Keratinocyte (primary cell): ENCODE data around the gene TMEM138. TPM values are rescaled to one million over a fixed set of nuclear protein-coding genes. Genes with fewer than 3 reads are reported as not detected.

Source experiments
- DNase-seq: peaks from one replicate; pipeline ENCODE4 v3.0.0-alpha.2; 2011; ENCODE audit warnings: low read depth, missing footprints, low spot score
- FAIRE-seq: peaks from 2 replicates; lab custom pipeline; 2011; peaks lifted over from hg19 to GRCh38; lab: Jason Lieb, UNC
- H2AFZ ChIP-seq: 2 replicates; pipeline ENCODE4 v1.6.0; 2012; ENCODE audit warnings: low read length, control low read depth, inconsistent platforms; ENCODE audit not compliant: control insufficient read depth
- H3K27ac ChIP-seq: 2 replicates; pipeline ENCODE4 v1.5.1; 2011; ENCODE audit warnings: low read length; ENCODE audit not compliant: control insufficient read depth, insufficient read depth
- H3K27me3 ChIP-seq: 3 replicates; pipeline ENCODE4 v1.6.0; 2011; ENCODE audit warnings: low read length; ENCODE audit not compliant: control insufficient read depth, insufficient read depth; ENCODE audit errors: extremely low read depth
- H3K36me3 ChIP-seq, 2 experiments: 2 replicates in 1 of 2; 3 replicates in 1 of 2; pipeline ENCODE4 v1.5.1; 2011; ENCODE audit warnings: low read length in 2 of 2, mild to moderate bottlenecking in 1 of 2; ENCODE audit not compliant: control insufficient read depth in 2 of 2, insufficient read depth in 2 of 2; ENCODE audit errors: extremely low read depth in 1 of 2
- H3K4me1 ChIP-seq: 3 replicates; pipeline ENCODE4 v1.5.1; 2011; ENCODE audit warnings: low read length; ENCODE audit not compliant: control insufficient read depth, insufficient read depth; ENCODE audit errors: extremely low read depth
- H3K4me2 ChIP-seq: 3 replicates; pipeline ENCODE4 v1.6.0; 2011; ENCODE audit warnings: low read depth, low read length; ENCODE audit not compliant: control insufficient read depth, insufficient read depth; ENCODE audit errors: extremely low read depth
- H3K4me3 ChIP-seq, 3 experiments: fragments of 200-600 bp in 1 of 3; sonication (generic) in 1 of 3; 2 replicates in 2 of 3; 3 replicates in 1 of 3; pipeline ENCODE4 v1.5.1; 2011 to 2016; ENCODE audit warnings: low read length in 3 of 3, mild to moderate bottlenecking in 3 of 3, control low read depth in 2 of 3, inconsistent platforms in 1 of 3, low read depth in 1 of 3, mixed read lengths in 1 of 3, mixed run types in 1 of 3, moderate library complexity in 1 of 3; ENCODE audit not compliant: control insufficient read depth in 2 of 3, insufficient read depth in 2 of 3; ENCODE audit errors: extremely low read depth in 1 of 3
- H3K79me2 ChIP-seq: 2 replicates; pipeline ENCODE4 v1.6.0; 2012; ENCODE audit warnings: low read length; ENCODE audit not compliant: control insufficient read depth, insufficient read depth
- H3K9ac ChIP-seq: 3 replicates; pipeline ENCODE4 v1.6.0; 2011; ENCODE audit warnings: low read length; ENCODE audit not compliant: control insufficient read depth, insufficient read depth; ENCODE audit errors: extremely low read depth
- H3K9me1 ChIP-seq: 3 replicates; pipeline ENCODE4 v1.6.0; 2011; ENCODE audit warnings: low read length; ENCODE audit not compliant: control insufficient read depth, insufficient read depth; ENCODE audit errors: extremely low read depth
- H3K9me3 ChIP-seq: 2 replicates; pipeline ENCODE4 v1.5.1; 2012; ENCODE audit warnings: low read depth, low read length; ENCODE audit not compliant: control insufficient read depth
- H4K20me1 ChIP-seq: 3 replicates; pipeline ENCODE4 v1.6.0; 2011; ENCODE audit warnings: low read length; ENCODE audit not compliant: control insufficient read depth, insufficient read depth; ENCODE audit errors: extremely low read depth
- CTCF ChIP-seq, 3 experiments: IDR thresholded peaks in 1 of 3; conservative IDR thresholded peaks in 1 of 3; optimal IDR thresholded peaks in 1 of 3; 2 replicates in 2 of 3; 3 replicates in 1 of 3; pipeline versions ENCODE3 to v1.5.1; 2011; ENCODE audit warnings: low read length in 3 of 3, mild to moderate bottlenecking in 3 of 3, moderate library complexity in 2 of 3, control low read depth in 1 of 3, inconsistent platforms in 1 of 3; ENCODE audit not compliant: insufficient read depth in 2 of 3; ENCODE audit errors: extremely low read depth in 1 of 3
- EZH2 ChIP-seq: IDR thresholded peaks from one replicate; pipeline ENCODE4 v1.6.1; 2012; ENCODE audit warnings: inconsistent platforms, mild to moderate bottlenecking, low read length, moderate library complexity
- dilution Hi-C: fragments of 300-500 bp; cut with MboI; formaldehyde crosslinking; loops from one replicate; pipeline ENCODE4 v1.7.0; 2020; ENCODE audit warnings: low sequenced_read_pairs; ENCODE audit not compliant: extremely low pct_ligation_motif_present
- polyA plus RNA-seq, 5 experiments: library from polyadenylated mRNA; depleted of rRNA in 3 of 5; stranded (reverse) in 3 of 5; stranded (forward) in 1 of 5; unstranded in 1 of 5; fragments of >200 nt; gene quantifications; 1 replicate in 1 of 5; 2 replicates in 3 of 5; 3 replicates in 1 of 5; pipeline versions ENCODE4 v1.2.1 to v1.2.3, GENCODE V29; 2011 to 2012; ENCODE audit warnings: missing spikeins in 2 of 5, low read depth in 1 of 5, low replicate concordance in 1 of 5

TMEM138 gene
- polyA plus RNA-seq, 1 donor (not counting 4 experiments of a cell fraction or from before 2014, with no cell fraction given) = 85.4 TPM

GRCh38 chr11:61357894-61358239 lies 4.3 kb upstream of the TMEM138 start:
- Histone ChIP-seq H3K4me1 (peaks cover 5% of the 10 kb centered on the region), H2AFZ (no peak overlapping the region), H3K79me2 (peaks cover 19% of the 10 kb centered on the region), H3K9ac (no peak overlapping the region), H3K27me3 (no peaks in the 10 kb centered on the region), H3K9me1 (no peaks in the 10 kb centered on the region), H3K36me3 (peaks cover 5 to 12% of the 10 kb centered on the region in 2 experiments), H3K27ac (no peak overlapping the region), H3K9me3 (no peaks in the 10 kb centered on the region), H3K4me3 (no peak overlapping the region), H3K4me2 (no peak overlapping the region), H4K20me1 (no peaks in the 10 kb centered on the region)
- TF ChIP-seq EZH2 = no peak
- TF ChIP-seq CTCF (optimal IDR thresholded peaks at IDR 0.05 in 1 of 3, IDR thresholded peaks at IDR 0.05 in 1 of 3, conservative IDR thresholded peaks at IDR 0.05 in 1 of 3; ENCODE audit: extremely low read depth in 1 of 3, insufficient read depth in 2 of 3, low read length in 3 of 3) = no peak
- FAIRE-seq (no peak), DNase-seq (no peak)
- dilution Hi-C loops = no loop called here

DNA sequence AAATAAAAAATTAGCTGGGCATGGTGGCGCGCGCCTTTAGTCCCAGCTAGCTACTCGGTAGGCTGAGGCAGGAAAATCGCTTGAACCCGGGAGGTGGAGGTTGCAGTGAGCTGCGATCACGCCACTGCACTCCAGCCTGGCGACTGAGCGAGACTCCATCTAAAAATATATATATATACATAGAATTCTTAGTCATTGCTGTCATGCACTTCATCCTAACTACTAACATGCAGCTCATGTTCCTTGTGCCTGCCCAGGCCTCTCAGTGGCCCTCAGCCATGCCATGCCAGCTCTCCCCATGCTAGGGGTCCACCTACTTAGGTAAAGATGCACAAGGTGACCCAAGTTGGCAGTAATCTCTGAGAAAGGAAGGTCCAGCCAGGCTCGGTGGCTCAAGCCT lies 3.6 kb upstream of the TMEM138 start:
- Histone ChIP-seq H3K9ac (no peak overlapping the region), H3K27ac (no peak overlapping the region), H4K20me1 (no peaks in the 10 kb centered on the region), H3K4me3 (no peak overlapping the region), H2AFZ (no peak overlapping the region), H3K9me3 (no peaks in the 10 kb centered on the region), H3K36me3 (peaks cover 3 to 8% of the 10 kb centered on the region in 2 experiments), H3K9me1 (no peaks in the 10 kb centered on the region), H3K27me3 (no peaks in the 10 kb centered on the region), H3K79me2 (peaks cover 26% of the 10 kb centered on the region), H3K4me1 (peaks cover 12% of the 10 kb centered on the region), H3K4me2 (no peak overlapping the region)
- FAIRE-seq = no peak
- TF ChIP-seq EZH2 (no peak), CTCF (optimal IDR thresholded peaks at IDR 0.05 in 1 of 3, IDR thresholded peaks at IDR 0.05 in 1 of 3, conservative IDR thresholded peaks at IDR 0.05 in 1 of 3; ENCODE audit: extremely low read depth in 1 of 3, insufficient read depth in 2 of 3, low read length in 3 of 3) (no peak)
- DNase-seq = no peak
- dilution Hi-C loops = no loop called here
